GM23338 (cell line): ENCODE results near the gene RILPL1.

Experiments used
- CREB1 ChIP-seq: fragments of 250-450 bp; sonication (Bioruptor Pico); IDR thresholded peaks from 2 replicates; pipeline ENCODE4 v1.5.0; 2020; ENCODE audit warnings: low read depth, mild to moderate bottlenecking, moderate library complexity
- CTCF ChIP-seq, 2 experiments: fragments of 200-600 bp in 1 of 2; sonication (generic) in 1 of 2; conservative IDR thresholded peaks; 2 replicates each; pipeline versions ENCODE4 v1.5.1 to v1.6.1; 2016 to 2017; ENCODE audit warnings: antibody characterized with exemption in 2 of 2, low read depth in 2 of 2, mild to moderate bottlenecking in 2 of 2, moderate library complexity in 1 of 2
- EZH2 ChIP-seq: fragments of 200-600 bp; sonication (generic); IDR thresholded peaks from one replicate; pipeline ENCODE4 v1.8.0; 2017; ENCODE audit warnings: antibody characterized with exemption, mild to moderate bottlenecking, low read depth; ENCODE audit not compliant: unreplicated experiment
- POLR2AphosphoS5 ChIP-seq: IDR thresholded peaks from 2 replicates; pipeline ENCODE4 v1.6.1; 2016; ENCODE audit warnings: antibody characterized with exemption, low read depth
- REST ChIP-seq: IDR thresholded peaks from one replicate; pipeline ENCODE4 v1.6.1; 2018; ENCODE audit warnings: antibody characterized with exemption; ENCODE audit not compliant: unreplicated experiment
- ZNF114 ChIP-seq: fragments of 250-450 bp; sonication (Bioruptor Pico); IDR thresholded peaks from 2 replicates; pipeline ENCODE4 v1.5.0; 2020; ENCODE audit warnings: mild to moderate bottlenecking, moderate library complexity

GRCh38 chr12:123506843-123507236, 26.7 kb downstream of the RILPL1 start:
- TF ChIP-seq CTCF (conservative IDR thresholded peaks at IDR 0.05; ENCODE audit: low read depth in 2 of 2): no peak
- TF ChIP-seq POLR2AphosphoS5: no peak
- TF ChIP-seq REST: no peak
- no peak for TF ChIP-seq CREB1 (CRISPR knock-in tag)
- no peak for TF ChIP-seq EZH2
- TF ChIP-seq ZNF114 (CRISPR knock-in tag): no peak
